Muscle of leg (tissue), 11 donors: Measurements from ENCODE around the gene AUTS2. TPM values are rescaled to one million over a fixed set of nuclear protein-coding genes. Genes with fewer than 3 reads are reported as not detected.

ENCODE experiments used
- DNase-seq: peaks from one replicate; pipeline ENCODE4 v3.0.0; 2013
- H3K27ac ChIP-seq: one replicate; pipeline ENCODE4 v1.5.1; 2013; ENCODE audit warnings: mild to moderate bottlenecking, low read length, control low read depth
- H3K27me3 ChIP-seq: one replicate; pipeline ENCODE4 v1.6.1; 2013; ENCODE audit warnings: low read length; ENCODE audit not compliant: control insufficient read depth, insufficient read depth
- H3K36me3 ChIP-seq: one replicate; pipeline ENCODE4 v1.6.1; 2013; ENCODE audit warnings: low read length; ENCODE audit not compliant: control insufficient read depth, insufficient read depth
- H3K4me1 ChIP-seq: one replicate; pipeline ENCODE4 v1.6.1; 2013; ENCODE audit warnings: low read length; ENCODE audit not compliant: control insufficient read depth, insufficient read depth
- H3K4me3 ChIP-seq: one replicate; pipeline ENCODE4 v1.5.1; 2013; ENCODE audit warnings: low read length, control low read depth
- H3K9me3 ChIP-seq: replicated peaks from 2 replicates; pipeline ENCODE4 v1.6.1; 2013; ENCODE audit warnings: low read depth, low read length; ENCODE audit not compliant: control insufficient read depth
- WGBS: methylation state at CpG from one replicate; pipeline ENCODE4 v1.1.5; 2013; ENCODE audit warnings: missing lambda C conversion rate; ENCODE audit not compliant: insufficient coverage; 5-methylcytosine and 5-hydroxymethylcytosine counted together
- polyA plus RNA-seq, 8 donors: library from polyadenylated mRNA; unstranded; fragments of 120-200 nt; gene quantifications; one replicate each; pipeline versions ENCODE4 v1.2.1 to v1.2.3, GENCODE V29; 2013; ENCODE audit warnings: inconsistent platforms in 1 of 8, low replicate concordance in 1 of 8; ENCODE audit not compliant: insufficient read length in 8 of 8, insufficient read depth in 1 of 8
- total RNA-seq: library from RNA; stranded (reverse); fragments of 120-200 nt; gene quantifications from one replicate; pipeline ENCODE4 v1.2.4, GENCODE V29; 2013

AUTS2 gene
- total and polyA plus RNA-seq, 9 donors = 28.6 to 92.3 (median 58.8) TPM

- H3K27ac ChIP-seq = no peak overlapping the region
- no peaks in the 10 kb centered on the region for H3K9me3 ChIP-seq
- H3K4me1 ChIP-seq = peaks cover 16% of the 10 kb centered on the region
- H3K4me3 ChIP-seq = no peak overlapping the region
- WGBS = 64% methylated on average over 2 of the region's 9 CpGs
- H3K36me3 ChIP-seq = no peaks in the 10 kb centered on the region
- no peaks in the 10 kb centered on the region for H3K27me3 ChIP-seq
- DNase-seq = peak; percentile 12
Observed at GRCh38 chr7:70539617-70540016, 941.3 kb downstream of the AUTS2 start.

- H3K4me1 ChIP-seq = peaks cover 16% of the 10 kb centered on the region
- WGBS = 88% methylated on average over 1 of the region's 1 CpG
- no peaks in the 10 kb centered on the region for H3K27me3 ChIP-seq
- no peaks in the 10 kb centered on the region for H3K36me3 ChIP-seq
- H3K4me3 ChIP-seq = no peak overlapping the region
- no peak overlapping the region for H3K27ac ChIP-seq
- H3K9me3 ChIP-seq = no peaks in the 10 kb centered on the region
- DNase-seq = no peak
Observed at GRCh38 chr7:70540641-70541040, 942.4 kb downstream of the AUTS2 start.

- peaks cover 16% of the 10 kb centered on the region for H3K4me1 ChIP-seq
- peak overlapping the region; percentile 81 for H3K27ac ChIP-seq
- WGBS = no CpG with 5 or more reads among the region's 1 CpG
- H3K4me3 ChIP-seq = no peak overlapping the region
- H3K36me3 ChIP-seq = no peaks in the 10 kb centered on the region
- H3K27me3 ChIP-seq = no peaks in the 10 kb centered on the region
- peaks cover 4% of the 10 kb centered on the region for H3K9me3 ChIP-seq
- peak; percentile 64 for DNase-seq
Observed at GRCh38 chr7:70542750-70543376, 944.6 kb downstream of the AUTS2 start.

GRCh38 chr7:70544016-70544415, 945.7 kb downstream of the AUTS2 start:
- Histone ChIP-seq H3K4me3 (no peak overlapping the region), H3K9me3 (peaks cover 4% of the 10 kb centered on the region), H3K27ac (no peak overlapping the region), H3K27me3 (no peaks in the 10 kb centered on the region), H3K36me3 (no peaks in the 10 kb centered on the region), H3K4me1 (peaks cover 15% of the 10 kb centered on the region)
- DNase-seq = no peak
- WGBS = no CpG with 5 or more reads among the region's 2 CpGs

- DNase-seq = no peak
- WGBS = 96% methylated on average over 4 of the region's 6 CpGs
- H3K4me1 ChIP-seq = peaks cover 12% of the 10 kb centered on the region
Observed at GRCh38 chr7:70545214-70545613, 946.9 kb downstream of the AUTS2 start.

GRCh38 chr7:70552141-70552540, 953.9 kb downstream of the AUTS2 start:
- Histone ChIP-seq H3K4me1 (peaks cover 5% of the 10 kb centered on the region), H3K27ac (no peak overlapping the region), H3K4me3 (no peak overlapping the region), H3K9me3 (peaks cover 4% of the 10 kb centered on the region), H3K27me3 (no peaks in the 10 kb centered on the region), H3K36me3 (no peaks in the 10 kb centered on the region)
- no CpG with 5 or more reads among the region's 3 CpGs for WGBS
- no peak for DNase-seq

More at GRCh38 chr7:70545214-70545613, 946.9 kb downstream of the AUTS2 start:
- H3K36me3 ChIP-seq = no peaks in the 10 kb centered on the region
- no peaks in the 10 kb centered on the region for H3K27me3 ChIP-seq
- no peak overlapping the region for H3K4me3 ChIP-seq
- peaks cover 4% of the 10 kb centered on the region for H3K9me3 ChIP-seq
- H3K27ac ChIP-seq = no peak overlapping the region

GRCh38 chr7:70553364-70553763, 955.1 kb downstream of the AUTS2 start:
- H3K9me3 ChIP-seq = no peaks in the 10 kb centered on the region
- no peaks in the 10 kb centered on the region for H3K27me3 ChIP-seq
- H3K4me1 ChIP-seq = peaks cover 5% of the 10 kb centered on the region
- WGBS = no CpG with 5 or more reads among the region's 1 CpG
- H3K36me3 ChIP-seq = no peaks in the 10 kb centered on the region
- no peak for DNase-seq
- H3K27ac ChIP-seq = no peak overlapping the region
- H3K4me3 ChIP-seq = no peak overlapping the region

- H3K36me3 ChIP-seq = no peaks in the 10 kb centered on the region
Observed at GRCh38 chr7:70554646-70555045, 956.4 kb downstream of the AUTS2 start.

GRCh38 chr7:70556761-70557160, 958.5 kb downstream of the AUTS2 start:
- no peak for DNase-seq
- H3K9me3 ChIP-seq = no peaks in the 10 kb centered on the region
- H3K4me3 ChIP-seq = no peak overlapping the region
- 77% methylated on average over 2 of the region's 2 CpGs for WGBS
- H3K36me3 ChIP-seq = no peaks in the 10 kb centered on the region
- H3K27me3 ChIP-seq = no peaks in the 10 kb centered on the region
- peaks cover 5% of the 10 kb centered on the region for H3K4me1 ChIP-seq
- no peak overlapping the region for H3K27ac ChIP-seq

More at GRCh38 chr7:70554646-70555045, 956.4 kb downstream of the AUTS2 start:
- Histone ChIP-seq H3K27ac (no peak overlapping the region), H3K9me3 (no peaks in the 10 kb centered on the region), H3K4me3 (no peak overlapping the region), H3K4me1 (peaks cover 5% of the 10 kb centered on the region), H3K27me3 (no peaks in the 10 kb centered on the region)
- 42% methylated on average over 1 of the region's 1 CpG for WGBS
- DNase-seq = no peak

- WGBS = 60% methylated on average over 3 of the region's 4 CpGs
- Histone ChIP-seq H3K27me3 (no peaks in the 10 kb centered on the region), H3K4me1 (peaks cover 5% of the 10 kb centered on the region), H3K9me3 (no peaks in the 10 kb centered on the region), H3K36me3 (no peaks in the 10 kb centered on the region), H3K4me3 (no peak overlapping the region), H3K27ac (no peak overlapping the region)
- no peak for DNase-seq
Observed at GRCh38 chr7:70557338-70557737, 959.1 kb downstream of the AUTS2 start.

- no peak for DNase-seq
- Histone ChIP-seq H3K4me3 (no peak overlapping the region), H3K27ac (no peak overlapping the region), H3K4me1 (peaks cover under 1% of the 10 kb centered on the region), H3K9me3 (no peaks in the 10 kb centered on the region), H3K36me3 (no peaks in the 10 kb centered on the region), H3K27me3 (no peaks in the 10 kb centered on the region)
- 94% methylated on average over 4 of the region's 5 CpGs for WGBS
Observed at GRCh38 chr7:70559815-70560214, 961.5 kb downstream of the AUTS2 start.
